Transverse colon (tissue), 4 donors: ENCODE data around the gene MFSD12. TPM values are rescaled to one million over a fixed set of nuclear protein-coding genes. Genes with fewer than 3 reads are reported as not detected.

ENCODE experiments used
- small RNA-seq, 4 donors: library from RNA; depleted of rRNA; stranded (forward); fragments of <200 nt; gene quantifications; one replicate each; pipeline ENCODE3, GENCODE V24; 2016
- total RNA-seq, 4 donors: library from RNA; depleted of rRNA; stranded (reverse); fragments of >200 nt; gene quantifications; one replicate each; pipeline ENCODE4 v1.1.0, GENCODE V29; 2016

MFSD12 gene
- total RNA-seq, 4 donors from 2014 or later = 35.2 to 214 (median 49.2) TPM

Small RNA genes lying within 50 kb of the gene (small RNA-seq; reads per million reads assigned to genes)
- gene AC005786.1 = 0 reads per million in 4 donors
- 0 reads per million in 4 donors for gene RF00212

Other genes with a start within 250 kb of the MFSD12 start
- gene NFIC, start 191.0 kb downstream of the MFSD12 start, total RNA-seq = 100 to 1,000 TPM in 1 of 4 donors, 10 to 100 TPM in 3; 39.9 to 145 (median 68.1) TPM
- gene SMIM24, start 77.1 kb downstream of the MFSD12 start, total RNA-seq = 100 to 1,000 TPM in 1 of 4 donors, 10 to 100 TPM in 3; 18.7 to 100 (median 85.5) TPM
- gene SMIM44, start 74.1 kb downstream of the MFSD12 start, total RNA-seq = 10 to 100 TPM in 1 of 4 donors, 1 to 10 TPM in 1, not detected in 2; 4.1 to 15.3 TPM
- gene DOHH, start 56.9 kb downstream of the MFSD12 start, total RNA-seq = 10 to 100 TPM in 2 of 4 donors, 1 to 10 TPM in 2; 7.2 to 13.5 (median 10.8) TPM
- gene FZR1, start 51.3 kb downstream of the MFSD12 start, total RNA-seq = 100 to 1,000 TPM in 1 of 4 donors, 10 to 100 TPM in 3; 29.1 to 107 (median 35.3) TPM
- 1 to 10 TPM in 2 of 4 donors, not detected in 2; 2.5 to 5.2 TPM for gene TEKTIP1, start 18.4 kb downstream of the MFSD12 start, total RNA-seq
- 100 to 1,000 TPM in 3 of 4 donors, 10 to 100 TPM in 1; 88.9 to 555 (median 130) TPM for gene HMG20B, start 15.4 kb upstream of the MFSD12 start, total RNA-seq
- under 1 TPM in 3 of 4 donors, not detected in 1; 0.14 to 0.95 (median 0.60) TPM for gene GIPC3, start 27.9 kb upstream of the MFSD12 start, total RNA-seq
- gene TBXA2R, start 49.3 kb upstream of the MFSD12 start, total RNA-seq = under 1 TPM in 2 of 4 donors, not detected in 2; 0.27 to 0.79 TPM
- gene CACTIN, start 69.2 kb upstream of the MFSD12 start, total RNA-seq = 10 to 100 TPM; 21.9 to 88.4 (median 53.0) TPM
- gene PIP5K1C, start 142.9 kb upstream of the MFSD12 start, total RNA-seq = 10 to 100 TPM; 25.4 to 91.1 (median 36.4) TPM
- gene TJP3, start 150.8 kb upstream of the MFSD12 start, total RNA-seq = 100 to 1,000 TPM; 234 to 894 (median 282) TPM
- 100 to 1,000 TPM in 2 of 4 donors, 10 to 100 TPM in 2; 24.0 to 284 (median 95.7) TPM for gene APBA3, start 204.1 kb upstream of the MFSD12 start, total RNA-seq
- 10 to 100 TPM; 38.0 to 72.2 (median 52.1) TPM for gene MRPL54, start 205.1 kb upstream of the MFSD12 start, total RNA-seq
- not detected for gene RAX2, start 214.6 kb upstream of the MFSD12 start, total RNA-seq
- gene MATK, start 228.8 kb upstream of the MFSD12 start, total RNA-seq = 1 to 10 TPM in 2 of 4 donors, under 1 TPM in 1, not detected in 1; 0.60 to 6.1 (median 2.9) TPM